Heart left ventricle (tissue), 16 donors: ENCODE measurements around the gene FNTB. TPM values are rescaled to one million over a fixed set of nuclear protein-coding genes. Genes with fewer than 3 reads are reported as not detected.

ENCODE experiments used
- ATAC-seq, 4 donors: fragments of 200-7000 bp; cut with Tn5 transposase; one replicate each; pipeline ENCODE4 v1.9.1; 2020 to 2022; ENCODE audit warnings: moderate library complexity in 4 of 4, mild to moderate bottlenecking in 3 of 4, moderate number of reproducible peaks in 1 of 4
- DNase-seq, 5 donors: peaks; one replicate each; pipeline ENCODE4 v3.0.0-alpha.2; 2020
- H3K27ac ChIP-seq, 12 donors: fragments of 200-600 bp; sonication (generic) in 4 of 12; one replicate each; pipeline versions ENCODE4 v1.5.0 to v1.8.0; 2016 to 2022; ENCODE audit warnings: mild to moderate bottlenecking in 2 of 12
- H3K27me3 ChIP-seq, 9 donors: fragments of 200-600 bp; sonication (generic) in 2 of 9; one replicate each; pipeline versions ENCODE4 v1.5.1 to v1.8.0; 2016 to 2022; ENCODE audit warnings: mild to moderate bottlenecking in 3 of 9
- H3K36me3 ChIP-seq, 9 donors: fragments of 200-600 bp; sonication (generic) in 2 of 9; one replicate each; pipeline versions ENCODE4 v1.5.0 to v1.8.0; 2018 to 2022; ENCODE audit warnings: mild to moderate bottlenecking in 2 of 9
- H3K4me1 ChIP-seq, 12 donors: fragments of 200-600 bp; sonication (generic) in 4 of 12; one replicate each; pipeline versions ENCODE4 v1.5.0 to v1.8.0; 2016 to 2022; ENCODE audit warnings: mild to moderate bottlenecking in 3 of 12
- H3K4me3 ChIP-seq, 12 donors: fragments of 200-600 bp; sonication (generic) in 4 of 12; one replicate each; pipeline versions ENCODE4 v1.5.0 to v1.8.0; 2017 to 2022; ENCODE audit warnings: mild to moderate bottlenecking in 9 of 12, moderate library complexity in 4 of 12
- H3K9me3 ChIP-seq, 12 donors: fragments of 200-600 bp; sonication (generic) in 4 of 12; one replicate each; pipeline versions ENCODE4 v1.5.0 to v1.8.0; 2016 to 2022; ENCODE audit warnings: mild to moderate bottlenecking in 1 of 12
- CTCF ChIP-seq, 12 donors: fragments of 200-600 bp; sonication (generic) in 4 of 12; IDR thresholded peaks; one replicate each; pipeline versions ENCODE4 v1.5.0 to v1.8.0; 2018 to 2022; ENCODE audit warnings: antibody characterized with exemption in 12 of 12, mild to moderate bottlenecking in 5 of 12
- POLR2A ChIP-seq, 2 donors: fragments of 450-650 bp; IDR thresholded peaks; one replicate each; pipeline ENCODE4 v1.6.1; 2017; ENCODE audit warnings: antibody characterized with exemption in 2 of 2, mild to moderate bottlenecking in 2 of 2, moderate library complexity in 2 of 2
- WGBS, 4 donors: extraction: QIAGEN DNeasy Blood & Tissue Kit in 2 of 4; methylation state at CpG; one replicate each; pipeline versions ENCODE4 v1.1.5 to v1.1.7; 2013 to 2018; 5-methylcytosine and 5-hydroxymethylcytosine counted together
- intact Hi-C, 10 donors: fragments of 100-400 bp; cut with DNase I; formaldehyde crosslinking; loops; one replicate each; pipeline versions ENCODE4 v1.11.1 to v1.14.2; 2022
- polyA plus RNA-seq, 2 donors: library from polyadenylated mRNA; stranded (reverse); fragments of 200-250 nt; gene quantifications; one replicate each; pipeline ENCODE4 v1.2.3, GENCODE V29; 2013
- total RNA-seq, 9 donors: library from RNA; depleted of rRNA in 2 of 9; stranded (reverse); fragments of >200 nt in 2 of 9; fragmentation: NEBNext Ultra II Directional in 3 of 9; extraction: Animal tissue kit (Norgen Biotek cat#: 25700) in 3 of 9; gene quantifications; one replicate each; pipeline versions ENCODE4 v1.1.0 to v1.2.4, GENCODE V29; 2016 to 2023
- donor health status: ischemic (EF 13 %, LVEDD 7.1; RV severe dilation, severe dysfunction).
- donor health status: healthy with polysubstance abuse.
- donor health status: DM: no; HTN: yes; CAD: no.
- donor health status: DM: no; HTN: no; CAD: no.
- donor health status: ischemic (EF 25% LVEDD 6.9; RV normal size, moderate dysfunction).
- donor health status: ischemic (EF 25% LVEDD 5.7; RV mildly dilated, moderate dysfunction).
- donor health status: healthy.
- donor health status: DM: yes; HTN: yes; CAD: no.
- donor health status: ischemic (EF 35%, LVEDD 5.7; RV mildly dilated, moderate dysfunction).
- donor health status: nonischemic (EF 11% LVEDD 7.7; RV severe dilation, severe dysfunction).
- donor health status: DM: yes; HTN: yes; CAD: no.
- donor health status: PGD.
- donor health status: ischemic (EF 29% LVEDD 5.4; RV normal size, mild dysfunction).
- donor health status: nonischemic (EF 23%, LVEDD 6.1; RV moderate dilation, normal function).

Gene FNTB
- total and polyA plus RNA-seq, 11 donors, result 10.5 to 22.5 (median 16.7) TPM

- DNase-seq, result no peak
- H3K27me3 ChIP-seq, result no peaks in the 10 kb centered on the region
- intact Hi-C loops, result no loop called here
- H3K27ac ChIP-seq, result no peak overlapping the region
- H3K4me1 ChIP-seq, result peaks cover 0 to 15% (median 2%) of the 10 kb centered on the region in 12 donors
- 47 to 56% (median 50%) methylated on average over 1 of the region's 1 CpG for WGBS, 4 donors
- ATAC-seq, result no peak
- TF ChIP-seq POLR2A (IDR thresholded peaks at IDR 0.05) (no peak), CTCF (IDR thresholded peaks at IDR 0.05) (no peak)
- no peak overlapping the region for H3K4me3 ChIP-seq
- H3K36me3 ChIP-seq, result no peaks in the 10 kb centered on the region
- H3K9me3 ChIP-seq, result no peaks in the 10 kb centered on the region
Observed at GRCh38 chr14:64963611-64964010, 23.1 kb upstream of the FNTB start.

GRCh38 chr14:64965356-64966000 lies 21.2 kb upstream of the FNTB start:
- DNase-seq, result no peak
- Histone ChIP-seq H3K4me1 (peaks cover 0 to 13% (median 2%) of the 10 kb centered on the region in 12 donors), H3K4me3 (no peak overlapping the region), H3K36me3 (no peaks in the 10 kb centered on the region), H3K27ac (no peak overlapping the region), H3K9me3 (no peaks in the 10 kb centered on the region), H3K27me3 (no peaks in the 10 kb centered on the region)
- intact Hi-C loops, result no loop called here
- TF ChIP-seq POLR2A (IDR thresholded peaks at IDR 0.05) (no peak), CTCF (IDR thresholded peaks at IDR 0.05) (no peak)
- WGBS, 4 donors, result 87 to 92% (median 88%) methylated on average over 15 of the region's 15 CpGs
- ATAC-seq, result no peak

GRCh38 chr14:64966976-64967375 lies 19.7 kb upstream of the FNTB start:
- TF ChIP-seq CTCF (IDR thresholded peaks at IDR 0.05) (no peak), POLR2A (IDR thresholded peaks at IDR 0.05) (no peak)
- DNase-seq (no peak), ATAC-seq (no peak)
- intact Hi-C loops, result no loop called here
- WGBS, 4 donors, result 50 to 97% (median 94%) methylated on average over 2 of the region's 2 CpGs
- Histone ChIP-seq H3K27me3 (no peaks in the 10 kb centered on the region), H3K36me3 (no peaks in the 10 kb centered on the region), H3K9me3 (no peaks in the 10 kb centered on the region), H3K4me1 (peaks cover 0 to 17% (median 7%) of the 10 kb centered on the region in 12 donors), H3K27ac (no peak overlapping the region), H3K4me3 (no peak overlapping the region)

GRCh38 chr14:64968167-64968566 lies 18.5 kb upstream of the FNTB start:
- DNase-seq, result no peak
- Histone ChIP-seq H3K36me3 (no peaks in the 10 kb centered on the region), H3K27me3 (no peaks in the 10 kb centered on the region), H3K4me1 (peaks cover 0 to 22% (median 9%) of the 10 kb centered on the region in 12 donors), H3K9me3 (no peaks in the 10 kb centered on the region), H3K4me3 (no peak overlapping the region), H3K27ac (no peak overlapping the region)
- 87 to 90% (median 88%) methylated on average over 7 of the region's 7 CpGs for WGBS, 4 donors
- TF ChIP-seq POLR2A (IDR thresholded peaks at IDR 0.05) (no peak), CTCF (IDR thresholded peaks at IDR 0.05) (no peak)
- no peak for ATAC-seq
- intact Hi-C loops, result no loop called here
